K562 (cell line): ENCODE measurements around the gene RASAL3. TPM values are rescaled to one million over a fixed set of nuclear protein-coding genes. Genes with fewer than 3 reads are reported as not detected.
A peak's percentile ranks its signal among the peaks of the same experiment; 100 is the strongest.

Experiments used
- FOXA3 ChIP-seq, 2 experiments: fragments of 450-650 bp in 1 of 2; sonication (generic) in 1 of 2; formaldehyde crosslinking; IDR thresholded peaks in 1 of 2; conservative IDR thresholded peaks in 1 of 2; 2 replicates each; pipeline versions ENCODE4 v1.4.0 to v1.8.0; 2020 to 2022; ENCODE audit warnings: mild to moderate bottlenecking in 2 of 2, missing genetic modification reagents in 1 of 2
- HLTF ChIP-seq: fragments of 450-650 bp; IDR thresholded peaks from 2 replicates; pipeline ENCODE4 v1.6.1; 2016
- MAFK ChIP-seq: IDR thresholded peaks from 2 replicates; pipeline ENCODE4 v1.6.1; 2011; ENCODE audit warnings: low read length, improper control_type of control experiment
- NUFIP1 ChIP-seq: fragments of 450-650 bp; IDR thresholded peaks from 2 replicates; pipeline ENCODE4 v1.6.1; 2018; ENCODE audit not compliant: partially characterized antibody
- RBM34 ChIP-seq: fragments of 200-400 bp; formaldehyde crosslinking; IDR thresholded peaks from 2 replicates; pipeline ENCODE4 v1.6.1; 2018; ENCODE audit warnings: low read length, borderline replicate concordance; ENCODE audit not compliant: insufficient read depth
- SIN3A ChIP-seq, 2 experiments: fragments of 150-350 bp in 1 of 2; IDR thresholded peaks; 2 replicates each; pipeline ENCODE4 v1.6.1; 2011 to 2016; ENCODE audit warnings: borderline replicate concordance in 2 of 2, low read depth in 2 of 2, low read length in 2 of 2, mild to moderate bottlenecking in 2 of 2, moderate library complexity in 2 of 2; ENCODE audit not compliant: control insufficient read depth in 1 of 2
- SLC30A9 ChIP-seq: fragments of 250-450 bp; sonication (Bioruptor Pico); IDR thresholded peaks from 2 replicates; pipeline ENCODE4 v1.8.0; 2022; ENCODE audit warnings: mild to moderate bottlenecking, moderate library complexity
- SREBF1 ChIP-seq: fragments of 150-350 bp; IDR thresholded peaks from 2 replicates; pipeline ENCODE4 v1.6.1; 2014; ENCODE audit warnings: antibody characterized with exemption, low read depth, low read length, borderline replicate concordance
- TCF3 ChIP-seq: sonication (generic); formaldehyde crosslinking; IDR thresholded peaks from 2 replicates; pipeline ENCODE4 v1.4.0; 2020; ENCODE audit warnings: mild to moderate bottlenecking, missing genetic modification reagents
- TRIM25 ChIP-seq: fragments of 450-650 bp; IDR thresholded peaks from 2 replicates; pipeline ENCODE4 v1.7.0; 2016; ENCODE audit warnings: borderline replicate concordance
- polyA plus RNA-seq, 8 experiments: library from polyadenylated mRNA; depleted of rRNA in 4 of 8; stranded (reverse) in 5 of 8; unstranded in 3 of 8; fragments of >200 nt; fragmentation: Nextera tagmentation in 2 of 8; fragmentation: Illumina TruSeq in 1 of 8; extraction: Ambion mirVana in 2 of 8; extraction: Trizol in 1 of 8; gene quantifications; 2 replicates each; pipeline versions ENCODE4 v1.2.1 to v1.2.3, GENCODE V29; 2011 to 2014; ENCODE audit warnings: inconsistent platforms in 1 of 8, missing spikeins in 1 of 8
- total RNA-seq, 7 experiments: library from RNA; depleted of rRNA in 6 of 7; stranded (reverse); fragments of >200 nt in 6 of 7; fragmentation: Illumina TruSeq in 2 of 7; extraction: Trizol in 2 of 7; gene quantifications; 2 replicates each; pipeline versions ENCODE4 v1.2.1 to v1.2.3, GENCODE V29; 2011 to 2021; ENCODE audit warnings: low replicate concordance in 1 of 7
- TF ChIP-seq, protein P1 (sequence below), 2 experiments: fragments of 450-650 bp; formaldehyde crosslinking in 1 of 2; IDR thresholded peaks; 2 replicates each; pipeline versions ENCODE4 v1.4.0 to v1.6.1; 2014 to 2020; ENCODE audit warnings: mild to moderate bottlenecking in 2 of 2, borderline replicate concordance in 1 of 2, low read depth in 1 of 2
- TF ChIP-seq, protein P2 (sequence below): fragments of 250-450 bp; sonication (Bioruptor Pico); IDR thresholded peaks from 2 replicates; pipeline ENCODE4 v1.4.0; 2020; ENCODE audit warnings: mild to moderate bottlenecking
- TF ChIP-seq, protein P3 (sequence below), 3 experiments: IDR thresholded peaks in 2 of 3; conservative IDR thresholded peaks in 1 of 3; 2 replicates each; pipeline ENCODE4 v1.5.1; 2011 to 2012; ENCODE audit warnings: low read length in 3 of 3, mild to moderate bottlenecking in 3 of 3, control low read depth in 2 of 3, improper control_type of control experiment in 1 of 3, inconsistent platforms in 1 of 3, low read depth in 1 of 3, mixed read lengths in 1 of 3, moderate library complexity in 1 of 3; ENCODE audit not compliant: insufficient read depth in 2 of 3

The RASAL3 gene
- total and polyA plus RNA-seq, 9 of the 15 experiments (the other 6 are each of a cell fraction or from before 2014, with no cell fraction given) = 0.07 to 0.44 TPM; not detected in 7

GRCh38 chr19:15419413-15420025 is 44.8 kb downstream of the RASAL3 start (continued):
- TF ChIP-seq, protein P1, sequence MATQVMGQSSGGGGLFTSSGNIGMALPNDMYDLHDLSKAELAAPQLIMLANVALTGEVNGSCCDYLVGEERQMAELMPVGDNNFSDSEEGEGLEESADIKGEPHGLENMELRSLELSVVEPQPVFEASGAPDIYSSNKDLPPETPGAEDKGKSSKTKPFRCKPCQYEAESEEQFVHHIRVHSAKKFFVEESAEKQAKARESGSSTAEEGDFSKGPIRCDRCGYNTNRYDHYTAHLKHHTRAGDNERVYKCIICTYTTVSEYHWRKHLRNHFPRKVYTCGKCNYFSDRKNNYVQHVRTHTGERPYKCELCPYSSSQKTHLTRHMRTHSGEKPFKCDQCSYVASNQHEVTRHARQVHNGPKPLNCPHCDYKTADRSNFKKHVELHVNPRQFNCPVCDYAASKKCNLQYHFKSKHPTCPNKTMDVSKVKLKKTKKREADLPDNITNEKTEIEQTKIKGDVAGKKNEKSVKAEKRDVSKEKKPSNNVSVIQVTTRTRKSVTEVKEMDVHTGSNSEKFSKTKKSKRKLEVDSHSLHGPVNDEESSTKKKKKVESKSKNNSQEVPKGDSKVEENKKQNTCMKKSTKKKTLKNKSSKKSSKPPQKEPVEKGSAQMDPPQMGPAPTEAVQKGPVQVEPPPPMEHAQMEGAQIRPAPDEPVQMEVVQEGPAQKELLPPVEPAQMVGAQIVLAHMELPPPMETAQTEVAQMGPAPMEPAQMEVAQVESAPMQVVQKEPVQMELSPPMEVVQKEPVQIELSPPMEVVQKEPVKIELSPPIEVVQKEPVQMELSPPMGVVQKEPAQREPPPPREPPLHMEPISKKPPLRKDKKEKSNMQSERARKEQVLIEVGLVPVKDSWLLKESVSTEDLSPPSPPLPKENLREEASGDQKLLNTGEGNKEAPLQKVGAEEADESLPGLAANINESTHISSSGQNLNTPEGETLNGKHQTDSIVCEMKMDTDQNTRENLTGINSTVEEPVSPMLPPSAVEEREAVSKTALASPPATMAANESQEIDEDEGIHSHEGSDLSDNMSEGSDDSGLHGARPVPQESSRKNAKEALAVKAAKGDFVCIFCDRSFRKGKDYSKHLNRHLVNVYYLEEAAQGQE (IDR thresholded peaks at IDR 0.05; ENCODE audit: borderline replicate concordance) = no peak
- TF ChIP-seq, protein P1 (CRISPR knock-in tag; IDR thresholded peaks at IDR 0.05; ENCODE audit: low read depth) = no peak
- TF ChIP-seq, protein P2, sequence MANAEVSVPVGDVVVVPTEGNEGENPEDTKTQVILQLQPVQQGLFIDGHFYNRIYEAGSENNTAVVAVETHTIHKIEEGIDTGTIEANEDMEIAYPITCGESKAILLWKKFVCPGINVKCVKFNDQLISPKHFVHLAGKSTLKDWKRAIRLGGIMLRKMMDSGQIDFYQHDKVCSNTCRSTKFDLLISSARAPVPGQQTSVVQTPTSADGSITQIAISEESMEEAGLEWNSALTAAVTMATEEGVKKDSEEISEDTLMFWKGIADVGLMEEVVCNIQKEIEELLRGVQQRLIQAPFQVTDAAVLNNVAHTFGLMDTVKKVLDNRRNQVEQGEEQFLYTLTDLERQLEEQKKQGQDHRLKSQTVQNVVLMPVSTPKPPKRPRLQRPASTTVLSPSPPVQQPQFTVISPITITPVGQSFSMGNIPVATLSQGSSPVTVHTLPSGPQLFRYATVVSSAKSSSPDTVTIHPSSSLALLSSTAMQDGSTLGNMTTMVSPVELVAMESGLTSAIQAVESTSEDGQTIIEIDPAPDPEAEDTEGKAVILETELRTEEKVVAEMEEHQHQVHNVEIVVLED = 0 out of 2 replicates have a peak, but pooled peaks have one; percentile 11
- TF ChIP-seq, protein P3, sequence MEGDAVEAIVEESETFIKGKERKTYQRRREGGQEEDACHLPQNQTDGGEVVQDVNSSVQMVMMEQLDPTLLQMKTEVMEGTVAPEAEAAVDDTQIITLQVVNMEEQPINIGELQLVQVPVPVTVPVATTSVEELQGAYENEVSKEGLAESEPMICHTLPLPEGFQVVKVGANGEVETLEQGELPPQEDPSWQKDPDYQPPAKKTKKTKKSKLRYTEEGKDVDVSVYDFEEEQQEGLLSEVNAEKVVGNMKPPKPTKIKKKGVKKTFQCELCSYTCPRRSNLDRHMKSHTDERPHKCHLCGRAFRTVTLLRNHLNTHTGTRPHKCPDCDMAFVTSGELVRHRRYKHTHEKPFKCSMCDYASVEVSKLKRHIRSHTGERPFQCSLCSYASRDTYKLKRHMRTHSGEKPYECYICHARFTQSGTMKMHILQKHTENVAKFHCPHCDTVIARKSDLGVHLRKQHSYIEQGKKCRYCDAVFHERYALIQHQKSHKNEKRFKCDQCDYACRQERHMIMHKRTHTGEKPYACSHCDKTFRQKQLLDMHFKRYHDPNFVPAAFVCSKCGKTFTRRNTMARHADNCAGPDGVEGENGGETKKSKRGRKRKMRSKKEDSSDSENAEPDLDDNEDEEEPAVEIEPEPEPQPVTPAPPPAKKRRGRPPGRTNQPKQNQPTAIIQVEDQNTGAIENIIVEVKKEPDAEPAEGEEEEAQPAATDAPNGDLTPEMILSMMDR (IDR thresholded peaks at IDR 0.05 in 2 of 3, conservative IDR thresholded peaks at IDR 0.05 in 1 of 3; ENCODE audit: insufficient read depth in 2 of 3, low read depth in 1 of 3, low read length in 3 of 3) = peak in 1 of 3 experiments; percentile 12; a peak in 1 of 6 replicates
- TF ChIP-seq SIN3A (IDR thresholded peaks at IDR 0.05; ENCODE audit: borderline replicate concordance in 2 of 2, control insufficient read depth in 1 of 2, low read depth in 2 of 2, low read length in 2 of 2) (0 out of 4 replicates have a peak, but pooled peaks of 1 of the 2 experiments have one; percentile 28), TRIM25 (no peak), HLTF (no peak), TCF3 (CRISPR knock-in tag) (no peak), RBM34 (no peak), FOXA3 (CRISPR knock-in tag; conservative IDR thresholded peaks at IDR 0.05 in 1 of 2, IDR thresholded peaks at IDR 0.05 in 1 of 2) (no peak), SLC30A9 (CRISPR knock-in tag) (no peak), MAFK (no peak), NUFIP1 (no peak), SREBF1 (no peak)
